K562 (cell line): Measurements from ENCODE around the gene SKOR1.

ENCODE experiments used
- NR2F6 ChIP-seq: fragments of 450-650 bp; formaldehyde crosslinking; IDR thresholded peaks from 2 replicates; pipeline ENCODE4 v1.4.0; 2020; ENCODE audit warnings: mild to moderate bottlenecking
- TAF9B ChIP-seq: fragments of 450-650 bp; IDR thresholded peaks from 2 replicates; pipeline ENCODE4 v1.6.1; 2018; ENCODE audit warnings: mild to moderate bottlenecking; ENCODE audit not compliant: partially characterized antibody
- TF ChIP-seq, protein P1 (sequence below): sonication (generic); formaldehyde crosslinking; IDR thresholded peaks from 2 replicates; pipeline ENCODE4 v1.8.1; 2023; ENCODE audit warnings: mild to moderate bottlenecking, missing genetic modification reagents
- TF ChIP-seq, protein P2 (sequence below): sonication (generic); formaldehyde crosslinking; IDR thresholded peaks from 2 replicates; pipeline ENCODE4 v1.8.1; 2023; ENCODE audit warnings: mild to moderate bottlenecking, missing genetic modification reagents
- TF ChIP-seq, protein P3 (sequence below): fragments of 450-650 bp; IDR thresholded peaks from 2 replicates; pipeline ENCODE4 v1.6.1; 2017; ENCODE audit warnings: antibody characterized with exemption, mild to moderate bottlenecking
- TF ChIP-seq, protein P4 (sequence below), 3 experiments: IDR thresholded peaks in 2 of 3; conservative IDR thresholded peaks in 1 of 3; 2 replicates each; pipeline ENCODE4 v1.5.1; 2011 to 2012; ENCODE audit warnings: low read length in 3 of 3, mild to moderate bottlenecking in 3 of 3, control low read depth in 2 of 3, improper control_type of control experiment in 1 of 3, inconsistent platforms in 1 of 3, low read depth in 1 of 3, mixed read lengths in 1 of 3, moderate library complexity in 1 of 3; ENCODE audit not compliant: insufficient read depth in 2 of 3

DNA sequence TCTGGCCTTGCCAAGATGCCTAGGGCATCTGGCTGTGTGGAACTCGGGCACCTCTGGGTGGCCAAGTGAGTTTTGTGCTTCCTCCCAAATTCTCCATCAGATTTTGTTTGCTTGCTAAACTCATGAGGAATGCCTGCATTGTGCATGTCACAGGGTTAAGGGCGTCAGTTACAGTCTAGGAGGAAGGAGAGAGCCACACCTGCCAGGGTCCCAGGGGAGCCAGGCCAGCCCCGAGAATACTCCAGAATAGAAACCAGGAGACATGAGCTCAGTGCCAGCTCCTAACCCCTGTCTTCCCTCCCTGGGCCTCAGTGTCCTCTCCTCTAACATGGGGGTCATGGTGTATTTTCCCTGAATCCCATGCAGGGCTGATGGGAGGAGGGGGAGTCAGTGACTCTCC is 22.0 kb upstream of the SKOR1 start:
- TF ChIP-seq, protein P1, sequence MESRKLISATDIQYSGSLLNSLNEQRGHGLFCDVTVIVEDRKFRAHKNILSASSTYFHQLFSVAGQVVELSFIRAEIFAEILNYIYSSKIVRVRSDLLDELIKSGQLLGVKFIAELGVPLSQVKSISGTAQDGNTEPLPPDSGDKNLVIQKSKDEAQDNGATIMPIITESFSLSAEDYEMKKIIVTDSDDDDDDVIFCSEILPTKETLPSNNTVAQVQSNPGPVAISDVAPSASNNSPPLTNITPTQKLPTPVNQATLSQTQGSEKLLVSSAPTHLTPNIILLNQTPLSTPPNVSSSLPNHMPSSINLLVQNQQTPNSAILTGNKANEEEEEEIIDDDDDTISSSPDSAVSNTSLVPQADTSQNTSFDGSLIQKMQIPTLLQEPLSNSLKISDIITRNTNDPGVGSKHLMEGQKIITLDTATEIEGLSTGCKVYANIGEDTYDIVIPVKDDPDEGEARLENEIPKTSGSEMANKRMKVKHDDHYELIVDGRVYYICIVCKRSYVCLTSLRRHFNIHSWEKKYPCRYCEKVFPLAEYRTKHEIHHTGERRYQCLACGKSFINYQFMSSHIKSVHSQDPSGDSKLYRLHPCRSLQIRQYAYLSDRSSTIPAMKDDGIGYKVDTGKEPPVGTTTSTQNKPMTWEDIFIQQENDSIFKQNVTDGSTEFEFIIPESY = no peak
- no peak for TF ChIP-seq NR2F6 (CRISPR knock-in tag)
- TF ChIP-seq, protein P2, sequence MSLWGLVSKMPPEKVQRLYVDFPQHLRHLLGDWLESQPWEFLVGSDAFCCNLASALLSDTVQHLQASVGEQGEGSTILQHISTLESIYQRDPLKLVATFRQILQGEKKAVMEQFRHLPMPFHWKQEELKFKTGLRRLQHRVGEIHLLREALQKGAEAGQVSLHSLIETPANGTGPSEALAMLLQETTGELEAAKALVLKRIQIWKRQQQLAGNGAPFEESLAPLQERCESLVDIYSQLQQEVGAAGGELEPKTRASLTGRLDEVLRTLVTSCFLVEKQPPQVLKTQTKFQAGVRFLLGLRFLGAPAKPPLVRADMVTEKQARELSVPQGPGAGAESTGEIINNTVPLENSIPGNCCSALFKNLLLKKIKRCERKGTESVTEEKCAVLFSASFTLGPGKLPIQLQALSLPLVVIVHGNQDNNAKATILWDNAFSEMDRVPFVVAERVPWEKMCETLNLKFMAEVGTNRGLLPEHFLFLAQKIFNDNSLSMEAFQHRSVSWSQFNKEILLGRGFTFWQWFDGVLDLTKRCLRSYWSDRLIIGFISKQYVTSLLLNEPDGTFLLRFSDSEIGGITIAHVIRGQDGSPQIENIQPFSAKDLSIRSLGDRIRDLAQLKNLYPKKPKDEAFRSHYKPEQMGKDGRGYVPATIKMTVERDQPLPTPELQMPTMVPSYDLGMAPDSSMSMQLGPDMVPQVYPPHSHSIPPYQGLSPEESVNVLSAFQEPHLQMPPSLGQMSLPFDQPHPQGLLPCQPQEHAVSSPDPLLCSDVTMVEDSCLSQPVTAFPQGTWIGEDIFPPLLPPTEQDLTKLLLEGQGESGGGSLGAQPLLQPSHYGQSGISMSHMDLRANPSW (CRISPR knock-in tag) = no peak
- TF ChIP-seq, protein P3, sequence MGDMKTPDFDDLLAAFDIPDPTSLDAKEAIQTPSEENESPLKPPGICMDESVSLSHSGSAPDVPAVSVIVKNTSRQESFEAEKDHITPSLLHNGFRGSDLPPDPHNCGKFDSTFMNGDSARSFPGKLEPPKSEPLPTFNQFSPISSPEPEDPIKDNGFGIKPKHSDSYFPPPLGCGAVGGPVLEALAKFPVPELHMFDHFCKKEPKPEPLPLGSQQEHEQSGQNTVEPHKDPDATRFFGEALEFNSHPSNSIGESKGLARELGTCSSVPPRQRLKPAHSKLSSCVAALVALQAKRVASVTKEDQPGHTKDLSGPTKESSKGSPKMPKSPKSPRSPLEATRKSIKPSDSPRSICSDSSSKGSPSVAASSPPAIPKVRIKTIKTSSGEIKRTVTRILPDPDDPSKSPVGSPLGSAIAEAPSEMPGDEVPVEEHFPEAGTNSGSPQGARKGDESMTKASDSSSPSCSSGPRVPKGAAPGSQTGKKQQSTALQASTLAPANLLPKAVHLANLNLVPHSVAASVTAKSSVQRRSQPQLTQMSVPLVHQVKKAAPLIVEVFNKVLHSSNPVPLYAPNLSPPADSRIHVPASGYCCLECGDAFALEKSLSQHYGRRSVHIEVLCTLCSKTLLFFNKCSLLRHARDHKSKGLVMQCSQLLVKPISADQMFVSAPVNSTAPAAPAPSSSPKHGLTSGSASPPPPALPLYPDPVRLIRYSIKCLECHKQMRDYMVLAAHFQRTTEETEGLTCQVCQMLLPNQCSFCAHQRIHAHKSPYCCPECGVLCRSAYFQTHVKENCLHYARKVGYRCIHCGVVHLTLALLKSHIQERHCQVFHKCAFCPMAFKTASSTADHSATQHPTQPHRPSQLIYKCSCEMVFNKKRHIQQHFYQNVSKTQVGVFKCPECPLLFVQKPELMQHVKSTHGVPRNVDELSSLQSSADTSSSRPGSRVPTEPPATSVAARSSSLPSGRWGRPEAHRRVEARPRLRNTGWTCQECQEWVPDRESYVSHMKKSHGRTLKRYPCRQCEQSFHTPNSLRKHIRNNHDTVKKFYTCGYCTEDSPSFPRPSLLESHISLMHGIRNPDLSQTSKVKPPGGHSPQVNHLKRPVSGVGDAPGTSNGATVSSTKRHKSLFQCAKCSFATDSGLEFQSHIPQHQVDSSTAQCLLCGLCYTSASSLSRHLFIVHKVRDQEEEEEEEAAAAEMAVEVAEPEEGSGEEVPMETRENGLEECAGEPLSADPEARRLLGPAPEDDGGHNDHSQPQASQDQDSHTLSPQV = no peak
- TF ChIP-seq, protein P4, sequence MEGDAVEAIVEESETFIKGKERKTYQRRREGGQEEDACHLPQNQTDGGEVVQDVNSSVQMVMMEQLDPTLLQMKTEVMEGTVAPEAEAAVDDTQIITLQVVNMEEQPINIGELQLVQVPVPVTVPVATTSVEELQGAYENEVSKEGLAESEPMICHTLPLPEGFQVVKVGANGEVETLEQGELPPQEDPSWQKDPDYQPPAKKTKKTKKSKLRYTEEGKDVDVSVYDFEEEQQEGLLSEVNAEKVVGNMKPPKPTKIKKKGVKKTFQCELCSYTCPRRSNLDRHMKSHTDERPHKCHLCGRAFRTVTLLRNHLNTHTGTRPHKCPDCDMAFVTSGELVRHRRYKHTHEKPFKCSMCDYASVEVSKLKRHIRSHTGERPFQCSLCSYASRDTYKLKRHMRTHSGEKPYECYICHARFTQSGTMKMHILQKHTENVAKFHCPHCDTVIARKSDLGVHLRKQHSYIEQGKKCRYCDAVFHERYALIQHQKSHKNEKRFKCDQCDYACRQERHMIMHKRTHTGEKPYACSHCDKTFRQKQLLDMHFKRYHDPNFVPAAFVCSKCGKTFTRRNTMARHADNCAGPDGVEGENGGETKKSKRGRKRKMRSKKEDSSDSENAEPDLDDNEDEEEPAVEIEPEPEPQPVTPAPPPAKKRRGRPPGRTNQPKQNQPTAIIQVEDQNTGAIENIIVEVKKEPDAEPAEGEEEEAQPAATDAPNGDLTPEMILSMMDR (IDR thresholded peaks at IDR 0.05 in 2 of 3, conservative IDR thresholded peaks at IDR 0.05 in 1 of 3; ENCODE audit: insufficient read depth in 2 of 3, low read depth in 1 of 3, low read length in 3 of 3) = no peak
- no peak for TF ChIP-seq TAF9B
